ENCODE results near the gene SPAG5. TPM values are rescaled to one million over a fixed set of nuclear protein-coding genes. Genes with fewer than 3 reads are reported as not detected.

The SPAG5 gene
- total and polyA plus RNA-seq, 8 donors = 1.2 to 48.7 (median 8.4) TPM

DNA sequence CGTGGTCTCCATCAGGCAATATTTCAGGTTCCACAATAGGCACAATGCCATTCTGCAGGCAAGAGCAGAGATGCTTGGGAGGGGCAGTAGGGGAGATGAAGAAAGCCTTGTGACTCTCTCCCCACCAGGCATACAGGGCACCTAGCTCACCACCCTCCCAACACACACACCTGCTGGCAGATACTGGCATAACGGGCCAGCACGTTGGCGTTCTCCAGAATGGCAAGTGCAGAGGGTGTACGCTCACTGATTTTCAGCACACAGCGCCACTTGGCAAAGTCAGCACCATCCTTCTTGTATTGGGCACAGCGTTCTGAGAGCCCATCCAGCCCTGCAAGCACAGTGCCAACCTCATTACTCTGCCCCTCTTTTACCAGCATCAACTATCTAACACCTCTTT lies 24.3 kb downstream of the SPAG5 start:
- intact Hi-C loops (cut with DNase I; ENCODE audit: low total_unique reads) = no loop called here
- Histone ChIP-seq H3K4me3 (no peak overlapping the region), H3K27ac (no peak overlapping the region), H3K27me3 (no peaks in the 10 kb centered on the region), H3K9me3 (no peaks in the 10 kb centered on the region), H3K36me3 (peaks cover 0 to 17% (median 0%) of the 10 kb centered on the region in 4 donors), H3K4me1 (peaks cover 23 to 53% (median 37%) of the 10 kb centered on the region in 4 donors)
- 73 to 87% (median 84%) methylated on average over 7 of the region's 7 CpGs for WGBS, 5 donors
- peak in 1 of 2 donors; percentile 10 for DNase-seq
- TF ChIP-seq POLR2A (IDR thresholded peaks at IDR 0.05) = no peak
- TF ChIP-seq EP300 (IDR thresholded peaks at IDR 0.05) = no peak
- TF ChIP-seq, protein P1, sequence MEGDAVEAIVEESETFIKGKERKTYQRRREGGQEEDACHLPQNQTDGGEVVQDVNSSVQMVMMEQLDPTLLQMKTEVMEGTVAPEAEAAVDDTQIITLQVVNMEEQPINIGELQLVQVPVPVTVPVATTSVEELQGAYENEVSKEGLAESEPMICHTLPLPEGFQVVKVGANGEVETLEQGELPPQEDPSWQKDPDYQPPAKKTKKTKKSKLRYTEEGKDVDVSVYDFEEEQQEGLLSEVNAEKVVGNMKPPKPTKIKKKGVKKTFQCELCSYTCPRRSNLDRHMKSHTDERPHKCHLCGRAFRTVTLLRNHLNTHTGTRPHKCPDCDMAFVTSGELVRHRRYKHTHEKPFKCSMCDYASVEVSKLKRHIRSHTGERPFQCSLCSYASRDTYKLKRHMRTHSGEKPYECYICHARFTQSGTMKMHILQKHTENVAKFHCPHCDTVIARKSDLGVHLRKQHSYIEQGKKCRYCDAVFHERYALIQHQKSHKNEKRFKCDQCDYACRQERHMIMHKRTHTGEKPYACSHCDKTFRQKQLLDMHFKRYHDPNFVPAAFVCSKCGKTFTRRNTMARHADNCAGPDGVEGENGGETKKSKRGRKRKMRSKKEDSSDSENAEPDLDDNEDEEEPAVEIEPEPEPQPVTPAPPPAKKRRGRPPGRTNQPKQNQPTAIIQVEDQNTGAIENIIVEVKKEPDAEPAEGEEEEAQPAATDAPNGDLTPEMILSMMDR (IDR thresholded peaks at IDR 0.05) = no peak
- no peak for TF ChIP-seq POLR2AphosphoS5 (IDR thresholded peaks at IDR 0.05)

DNA sequence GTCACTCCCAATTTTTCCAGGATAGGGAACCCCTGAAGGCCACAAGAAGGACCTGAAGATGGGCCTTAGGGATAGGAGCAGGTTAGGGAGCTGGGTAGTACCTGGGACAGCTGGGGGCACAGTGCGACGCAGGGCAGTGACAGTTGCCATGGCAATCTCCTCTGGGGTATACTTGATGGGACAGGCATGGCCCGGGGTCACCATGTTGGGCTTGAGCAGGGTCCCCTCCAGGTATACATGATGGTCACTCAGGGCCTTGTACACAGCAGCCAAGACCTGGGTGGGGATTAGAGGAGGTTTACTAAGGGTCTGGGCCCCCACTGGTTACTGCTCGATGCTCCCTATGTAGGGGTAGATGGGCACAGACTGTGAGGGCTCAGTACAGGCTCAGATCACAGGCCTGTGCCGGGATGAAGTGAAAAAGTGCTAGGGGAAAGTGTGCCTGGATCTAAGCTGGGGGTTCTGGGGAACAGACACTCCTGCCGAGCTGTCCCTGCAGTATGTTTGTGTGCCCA lies 24.8 kb downstream of the SPAG5 start:
- intact Hi-C loops (cut with DNase I; ENCODE audit: low total_unique reads) = no loop called here
- Histone ChIP-seq H3K27me3 (no peaks in the 10 kb centered on the region), H3K27ac (no peak overlapping the region), H3K4me3 (no peak overlapping the region), H3K9me3 (no peaks in the 10 kb centered on the region), H3K4me1 (peaks cover 23 to 58% (median 40%) of the 10 kb centered on the region in 4 donors), H3K36me3 (peaks cover 0 to 12% (median 0%) of the 10 kb centered on the region in 4 donors)
- no peak for DNase-seq
- WGBS, 5 donors = 88 to 99% (median 93%) methylated on average over 6 of the region's 6 CpGs
- TF ChIP-seq POLR2A (IDR thresholded peaks at IDR 0.05) (no peak), EP300 (IDR thresholded peaks at IDR 0.05) (no peak), POLR2AphosphoS5 (IDR thresholded peaks at IDR 0.05) (no peak)
- TF ChIP-seq, protein P1 (IDR thresholded peaks at IDR 0.05) = no peak

DNA sequence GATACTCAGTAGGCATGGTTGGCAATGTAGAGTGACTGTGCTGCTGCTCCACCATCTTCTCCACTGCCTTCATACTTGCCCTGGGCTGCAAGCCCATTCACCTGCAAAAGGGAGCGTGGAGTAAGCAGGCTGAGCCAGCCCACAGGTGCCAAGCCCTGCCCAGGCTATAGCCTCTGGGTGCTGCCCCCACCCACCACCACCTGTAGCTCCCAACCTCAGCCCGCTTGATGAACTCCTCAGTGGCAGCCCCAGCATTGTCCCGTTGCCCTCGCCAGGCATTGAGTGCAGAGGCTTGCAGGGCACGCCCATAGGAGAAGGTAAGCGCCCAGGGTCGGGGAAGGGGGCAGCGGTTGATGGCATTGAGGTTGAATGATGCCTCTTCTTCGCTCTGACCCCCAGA lies 25.3 kb downstream of the SPAG5 start:
- H3K27ac ChIP-seq = no peak overlapping the region
- WGBS, 5 donors = 94 to 98% (median 97%) methylated on average over 7 to 9 of the region's 9 CpGs
- H3K4me1 ChIP-seq = peaks cover 23 to 63% (median 41%) of the 10 kb centered on the region in 4 donors
- no peaks in the 10 kb centered on the region for H3K27me3 ChIP-seq
- intact Hi-C loops (cut with DNase I; ENCODE audit: low total_unique reads) = no loop called here
- H3K36me3 ChIP-seq = peaks cover 0 to 7% (median 0%) of the 10 kb centered on the region in 4 donors
- no peaks in the 10 kb centered on the region for H3K9me3 ChIP-seq
- no peak overlapping the region for H3K4me3 ChIP-seq
- DNase-seq = no peak
- TF ChIP-seq, protein P1 (IDR thresholded peaks at IDR 0.05) = no peak
- TF ChIP-seq POLR2A (IDR thresholded peaks at IDR 0.05) = no peak
- TF ChIP-seq EP300 (IDR thresholded peaks at IDR 0.05) = no peak
- TF ChIP-seq POLR2AphosphoS5 (IDR thresholded peaks at IDR 0.05) = no peak

DNA sequence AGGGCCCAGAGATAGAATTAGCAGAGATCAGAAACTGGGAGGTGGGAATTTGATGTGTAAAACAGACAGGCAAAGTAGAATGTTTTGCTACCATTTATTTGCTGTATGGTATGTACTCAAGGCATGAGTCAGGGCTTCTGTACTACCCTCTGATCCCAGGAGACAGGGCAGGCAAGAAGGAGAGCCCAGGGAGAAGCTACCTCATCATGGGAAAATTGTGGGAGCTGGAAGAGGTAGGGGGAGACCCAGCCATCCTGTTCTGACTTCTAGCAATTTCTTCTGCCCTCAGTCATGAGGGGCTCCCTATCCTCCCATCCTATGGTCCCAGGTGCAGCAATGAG lies 25.8 kb downstream of the SPAG5 start:
- peak overlapping the region in 1 of 5 donors; percentile 89 for H3K27ac ChIP-seq
- no peak for TF ChIP-seq POLR2A (IDR thresholded peaks at IDR 0.05)
- TF ChIP-seq EP300 (IDR thresholded peaks at IDR 0.05) = no peak
- TF ChIP-seq POLR2AphosphoS5 (IDR thresholded peaks at IDR 0.05) = no peak
- TF ChIP-seq, protein P1 (IDR thresholded peaks at IDR 0.05) = no peak
- DNase-seq = no peak
- H3K27me3 ChIP-seq = no peaks in the 10 kb centered on the region
- peaks cover 23 to 68% (median 41%) of the 10 kb centered on the region in 4 donors for H3K4me1 ChIP-seq
- intact Hi-C loops (cut with DNase I; ENCODE audit: low total_unique reads) = no loop called here
- H3K36me3 ChIP-seq = peaks cover 0 to 2% (median 0%) of the 10 kb centered on the region in 4 donors
- H3K9me3 ChIP-seq = no peaks in the 10 kb centered on the region
- H3K4me3 ChIP-seq = no peak overlapping the region
